Right atrium auricular region (tissue), 2 donors: ENCODE measurements around the gene NALCN. TPM values are rescaled to one million over a fixed set of nuclear protein-coding genes. Genes with fewer than 3 reads are reported as not detected.

ENCODE experiments used
- DNase-seq: peaks from one replicate; pipeline ENCODE4 v3.0.0-alpha.2; 2019; ENCODE audit warnings: low spot score
- H3K27ac ChIP-seq, 2 donors: fragments of 200-600 bp; sonication (generic); 1 replicate in 1 of 2; 2 replicates in 1 of 2; pipeline ENCODE4 v1.5.1; 2016 to 2019
- H3K27me3 ChIP-seq, 2 donors: fragments of 200-600 bp; sonication (generic); one replicate each; pipeline versions ENCODE4 v1.5.1 to v1.6.0; 2017 to 2019
- H3K36me3 ChIP-seq: fragments of 200-600 bp; sonication (generic); one replicate; pipeline ENCODE4 v1.5.1; 2016
- H3K4me1 ChIP-seq, 2 donors: fragments of 200-600 bp; sonication (generic); one replicate each; pipeline versions ENCODE4 v1.5.1 to v1.6.0; 2017 to 2019
- H3K4me3 ChIP-seq, 2 donors: fragments of 200-600 bp; sonication (generic); 1 replicate in 1 of 2; 2 replicates in 1 of 2; pipeline ENCODE4 v1.5.1; 2017 to 2019; ENCODE audit warnings: mild to moderate bottlenecking in 1 of 2, moderate library complexity in 1 of 2
- H3K9me3 ChIP-seq, 2 donors: fragments of 200-600 bp; sonication (generic); one replicate each; pipeline ENCODE4 v1.5.1; 2019
- total RNA-seq, 2 donors: library from RNA; depleted of rRNA; stranded (reverse); fragments of >200 nt; gene quantifications; one replicate each; pipeline ENCODE4 v1.1.0, GENCODE V29; 2016
- TF ChIP-seq, protein P1 (sequence below), 2 donors: fragments of 200-600 bp; sonication (generic); IDR thresholded peaks; one replicate each; pipeline ENCODE4 v1.5.1; 2019; ENCODE audit warnings: antibody characterized with exemption in 2 of 2

Gene NALCN
- total RNA-seq, 2 donors from 2014 or later: 6.2 to 21.1 TPM

DNA sequence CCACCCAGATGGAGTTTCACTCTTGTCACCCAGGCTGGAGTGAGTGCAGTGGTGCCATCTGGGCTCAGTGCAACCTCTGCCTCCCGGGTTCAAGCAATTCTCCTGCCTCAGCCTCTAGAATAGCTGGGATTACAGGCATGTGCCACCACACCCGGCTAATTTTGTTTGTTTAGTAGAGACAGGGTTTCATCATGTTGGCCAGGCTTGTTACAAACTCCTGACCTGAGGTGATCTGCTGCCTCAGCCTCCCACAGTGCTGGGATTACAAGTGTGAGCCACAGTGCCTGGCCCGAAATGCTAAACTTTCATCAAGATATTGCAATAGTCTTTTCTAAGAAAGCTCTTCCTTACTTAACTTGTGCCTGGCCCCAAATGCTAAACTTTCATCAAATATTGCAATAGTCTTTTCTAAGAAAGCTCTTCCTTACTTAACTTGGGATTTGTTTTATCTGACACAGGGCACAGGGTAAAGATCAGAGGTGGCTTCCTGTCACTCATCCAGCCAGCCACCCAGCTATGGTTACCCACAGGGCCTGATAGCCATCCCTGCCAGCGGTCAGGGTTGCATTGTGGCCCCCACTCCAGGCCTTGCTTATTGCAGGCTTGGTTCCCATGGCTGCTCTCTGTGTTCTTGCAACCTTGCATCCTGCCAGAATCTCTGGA lies 389.4 kb downstream of the NALCN start:
- TF ChIP-seq, protein P1, sequence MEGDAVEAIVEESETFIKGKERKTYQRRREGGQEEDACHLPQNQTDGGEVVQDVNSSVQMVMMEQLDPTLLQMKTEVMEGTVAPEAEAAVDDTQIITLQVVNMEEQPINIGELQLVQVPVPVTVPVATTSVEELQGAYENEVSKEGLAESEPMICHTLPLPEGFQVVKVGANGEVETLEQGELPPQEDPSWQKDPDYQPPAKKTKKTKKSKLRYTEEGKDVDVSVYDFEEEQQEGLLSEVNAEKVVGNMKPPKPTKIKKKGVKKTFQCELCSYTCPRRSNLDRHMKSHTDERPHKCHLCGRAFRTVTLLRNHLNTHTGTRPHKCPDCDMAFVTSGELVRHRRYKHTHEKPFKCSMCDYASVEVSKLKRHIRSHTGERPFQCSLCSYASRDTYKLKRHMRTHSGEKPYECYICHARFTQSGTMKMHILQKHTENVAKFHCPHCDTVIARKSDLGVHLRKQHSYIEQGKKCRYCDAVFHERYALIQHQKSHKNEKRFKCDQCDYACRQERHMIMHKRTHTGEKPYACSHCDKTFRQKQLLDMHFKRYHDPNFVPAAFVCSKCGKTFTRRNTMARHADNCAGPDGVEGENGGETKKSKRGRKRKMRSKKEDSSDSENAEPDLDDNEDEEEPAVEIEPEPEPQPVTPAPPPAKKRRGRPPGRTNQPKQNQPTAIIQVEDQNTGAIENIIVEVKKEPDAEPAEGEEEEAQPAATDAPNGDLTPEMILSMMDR (IDR thresholded peaks at IDR 0.05): no peak
- Histone ChIP-seq H3K4me1 (no peaks in the 10 kb centered on the region), H3K27ac (no peak overlapping the region), H3K4me3 (no peak overlapping the region), H3K9me3 (no peaks in the 10 kb centered on the region), H3K36me3 (no peaks in the 10 kb centered on the region), H3K27me3 (no peaks in the 10 kb centered on the region)
- DNase-seq: no peak

DNA sequence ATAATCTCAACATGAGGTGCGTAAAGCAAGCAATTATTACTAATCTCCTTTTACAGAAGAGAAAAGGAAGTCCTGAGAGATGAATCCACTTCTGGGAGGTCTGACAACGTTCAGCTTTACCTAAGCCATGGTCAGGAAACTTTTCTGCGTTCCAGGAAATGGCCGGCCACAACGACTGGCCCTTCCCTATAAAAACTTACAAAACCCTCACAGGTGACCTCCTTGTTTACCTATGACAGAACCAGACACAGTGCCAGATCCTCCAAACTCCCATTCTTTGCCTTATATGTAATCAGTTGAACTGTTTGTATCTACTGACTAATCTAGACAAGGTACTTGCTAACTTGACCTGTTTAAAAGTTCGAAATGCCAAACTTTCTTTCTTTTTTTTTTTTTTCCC lies 390.0 kb downstream of the NALCN start:
- no peak overlapping the region for H3K4me3 ChIP-seq
- no peak overlapping the region for H3K27ac ChIP-seq
- H3K27me3 ChIP-seq: no peaks in the 10 kb centered on the region
- TF ChIP-seq, protein P1 (IDR thresholded peaks at IDR 0.05): no peak
- no peaks in the 10 kb centered on the region for H3K4me1 ChIP-seq
- DNase-seq: no peak
- H3K9me3 ChIP-seq: no peaks in the 10 kb centered on the region
- H3K36me3 ChIP-seq: no peaks in the 10 kb centered on the region

DNA sequence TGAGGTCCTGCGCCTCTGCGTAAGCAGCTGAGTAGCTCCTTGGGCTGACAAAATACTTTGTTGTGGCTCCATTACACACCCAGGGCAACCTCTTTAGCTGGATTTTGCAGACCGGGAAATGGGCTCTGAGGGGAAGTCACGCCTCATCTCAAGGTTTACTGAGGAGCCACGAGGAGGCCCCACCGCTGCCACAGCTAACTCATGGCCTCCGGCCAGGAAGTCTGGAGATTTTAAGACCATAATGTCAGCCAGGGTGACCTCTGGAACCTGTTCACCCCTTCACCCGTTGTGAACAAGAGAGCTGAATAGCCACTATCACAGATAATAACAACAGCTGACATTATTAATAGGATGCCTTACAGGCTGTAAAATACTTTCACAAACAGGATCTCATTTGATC lies 390.4 kb downstream of the NALCN start:
- H3K36me3 ChIP-seq: no peaks in the 10 kb centered on the region
- no peaks in the 10 kb centered on the region for H3K27me3 ChIP-seq
- H3K4me1 ChIP-seq: no peaks in the 10 kb centered on the region
- no peak overlapping the region for H3K27ac ChIP-seq
- no peak overlapping the region for H3K4me3 ChIP-seq
- no peaks in the 10 kb centered on the region for H3K9me3 ChIP-seq
- TF ChIP-seq, protein P1 (IDR thresholded peaks at IDR 0.05): no peak
- no peak for DNase-seq

DNA sequence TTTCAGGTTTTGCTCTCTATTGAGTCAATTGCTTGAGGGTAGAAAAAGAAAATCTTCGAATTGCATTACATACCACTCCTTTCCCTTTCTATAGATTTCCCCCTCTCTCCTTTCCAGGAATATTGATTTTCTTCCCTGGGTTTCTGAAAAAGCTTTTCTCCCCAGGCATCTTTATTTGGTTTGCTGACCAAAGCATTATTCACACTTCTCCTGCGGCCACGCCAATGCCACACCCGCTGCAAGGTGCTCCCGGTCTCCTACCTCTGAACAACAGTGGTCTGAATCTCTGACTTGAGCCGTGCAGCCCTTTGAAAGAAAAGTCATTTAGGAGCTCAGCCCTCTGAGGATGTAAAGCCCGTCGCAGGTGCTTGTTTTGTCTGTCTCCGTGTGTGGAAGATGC lies 390.8 kb downstream of the NALCN start:
- no peak overlapping the region for H3K4me3 ChIP-seq
- TF ChIP-seq, protein P1 (IDR thresholded peaks at IDR 0.05): no peak

DNA sequence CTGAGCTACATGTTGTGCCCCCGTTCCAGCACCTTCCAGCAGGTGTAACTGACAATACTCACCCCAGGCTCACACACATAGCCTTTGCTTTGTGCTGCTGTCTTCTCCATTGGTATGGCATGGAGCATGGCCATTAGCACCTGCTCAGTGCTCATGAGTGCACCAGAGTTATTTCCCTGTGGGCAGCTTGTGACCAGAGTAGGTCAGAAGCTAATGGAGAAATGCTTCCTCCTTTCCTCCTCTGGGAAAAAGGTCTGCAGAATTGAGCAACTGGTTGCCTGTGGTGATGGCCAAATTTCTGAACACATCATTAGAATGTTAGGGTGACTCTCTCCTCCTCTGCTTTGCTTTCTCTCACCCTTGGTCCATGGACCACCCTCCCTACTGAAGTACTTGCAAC lies 397.2 kb downstream of the NALCN start:
- H3K9me3 ChIP-seq: no peaks in the 10 kb centered on the region
- H3K27ac ChIP-seq: no peak overlapping the region
- no peak for DNase-seq
- no peaks in the 10 kb centered on the region for H3K4me1 ChIP-seq
- TF ChIP-seq, protein P1 (IDR thresholded peaks at IDR 0.05): no peak
- H3K36me3 ChIP-seq: no peaks in the 10 kb centered on the region
- no peak overlapping the region for H3K4me3 ChIP-seq
- H3K27me3 ChIP-seq: no peaks in the 10 kb centered on the region

More for the DNA sequence above, 390.8 kb downstream of the NALCN start:
- Histone ChIP-seq H3K9me3 (no peaks in the 10 kb centered on the region), H3K27ac (no peak overlapping the region), H3K36me3 (no peaks in the 10 kb centered on the region), H3K4me1 (no peaks in the 10 kb centered on the region), H3K27me3 (no peaks in the 10 kb centered on the region)
- no peak for DNase-seq

DNA sequence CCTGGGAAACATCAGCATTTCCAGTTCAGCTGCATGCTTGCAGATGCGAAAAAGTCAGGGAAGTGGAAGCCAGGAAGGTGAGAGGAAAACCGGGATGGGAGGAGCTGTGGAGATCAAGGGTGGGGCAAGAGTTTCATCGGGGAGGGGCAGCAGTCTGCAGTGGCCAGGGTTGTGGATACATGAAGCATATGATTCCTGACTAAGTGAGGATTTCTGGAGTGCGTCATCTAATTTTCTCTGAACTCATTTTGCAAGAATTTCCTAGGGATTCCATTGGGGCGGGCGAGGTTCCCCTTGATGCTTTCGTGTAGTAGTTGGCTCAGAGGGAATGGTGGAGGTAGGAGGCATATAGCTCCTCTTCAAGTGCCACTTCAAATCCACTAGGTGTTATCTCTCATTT lies 397.6 kb downstream of the NALCN start:
- DNase-seq: no peak

More for the DNA sequence above, 397.6 kb downstream of the NALCN start:
- Histone ChIP-seq H3K36me3 (no peaks in the 10 kb centered on the region), H3K27ac (no peak overlapping the region), H3K4me1 (no peaks in the 10 kb centered on the region), H3K4me3 (no peak overlapping the region), H3K9me3 (no peaks in the 10 kb centered on the region), H3K27me3 (no peaks in the 10 kb centered on the region)
- TF ChIP-seq, protein P1 (IDR thresholded peaks at IDR 0.05): no peak
